ENCODE results near the gene EAPP.
A peak's percentile ranks its signal among the peaks of the same experiment; 100 is the strongest.
"Not testable (repeated sequence)": the region's sequence is repeated elsewhere in the genome, so short reads cannot be mapped to it uniquely, and the experiment has no call there.

The EAPP gene

GRCh38 chr14:34536951-34537676 is 2.4 kb downstream of the EAPP start:
- Histone ChIP-seq H2BK12ac (ENCODE audit: low read length in 2 of 2) (no peak overlapping the region), H2BK15ac (ENCODE audit: low read depth, poor library complexity, severe bottlenecking) (no peak overlapping the region), H2AFZ (ENCODE audit: low read depth, low read length) (no peak overlapping the region), H3K36me3 (ENCODE audit: control insufficient read depth in 1 of 2, insufficient read depth in 2 of 2, low read depth in 1 of 2, low read length in 2 of 2) (peaks cover 17 to 39% of the 10 kb centered on the region in 2 experiments), H3K9ac (ENCODE audit: low read length) (peak overlapping the region; percentile 99), H3K4me2 (ENCODE audit: low read length, poor library complexity, severe bottlenecking) (no peak overlapping the region), H3K23ac (ENCODE audit: low read length in 2 of 2) (no peak overlapping the region), H3K14ac (ENCODE audit: low read length in 2 of 2) (no peak overlapping the region), H3K79me1 (replicated peaks; ENCODE audit: low read length, poor library complexity, severe bottlenecking) (peaks cover 1% of the 10 kb centered on the region), H4K91ac (ENCODE audit: low read length) (no peak overlapping the region), H3K27me3 (ENCODE audit: control insufficient read depth in 1 of 2, insufficient read depth in 1 of 2, low read length in 2 of 2) (no peaks in the 10 kb centered on the region), H3K9me3 (ENCODE audit: control insufficient read depth, low read length) (no peaks in the 10 kb centered on the region), H3K4me3 (ENCODE audit: insufficient read depth in 1 of 2, low read depth in 1 of 2, low read length in 2 of 2) (peak overlapping the region in 1 of 2 experiments; percentile 92), H3K27ac (ENCODE audit: low read length, poor library complexity, severe bottlenecking) (peak overlapping the region; percentile 92), H2BK5ac (ENCODE audit: low read depth, low read length, poor library complexity, severe bottlenecking) (no peak overlapping the region), H2BK120ac (ENCODE audit: low read depth, low read length) (no peak overlapping the region), H4K8ac (ENCODE audit: low read length) (no peak overlapping the region), H3K18ac (ENCODE audit: low read depth in 1 of 2, low read length in 2 of 2) (no peak overlapping the region), H3K4me1 (ENCODE audit: control insufficient read depth, insufficient read depth, low read depth, low read length) (peaks cover 6% of the 10 kb centered on the region), H2AK5ac (ENCODE audit: low read length, severe bottlenecking) (peak overlapping the region; percentile 33), H3K4ac (ENCODE audit: low read depth in 1 of 2, low read length in 2 of 2) (no peak overlapping the region)
- WGBS, result 81% methylated on average over 3 of the region's 4 CpGs
- DNase-seq, result peak; percentile 37

GRCh38 chr14:34527591-34527990 is 11.9 kb downstream of the EAPP start:
- Histone ChIP-seq H2BK5ac (ENCODE audit: low read depth, low read length, poor library complexity, severe bottlenecking) (no peak overlapping the region), H4K8ac (ENCODE audit: low read length) (no peak overlapping the region), H3K18ac (ENCODE audit: low read depth in 1 of 2, low read length in 2 of 2) (no peak overlapping the region), H3K36me3 (ENCODE audit: control insufficient read depth in 1 of 2, insufficient read depth in 2 of 2, low read depth in 1 of 2, low read length in 2 of 2) (peaks cover 57 to 85% of the 10 kb centered on the region in 2 experiments), H3K27me3 (ENCODE audit: control insufficient read depth in 1 of 2, insufficient read depth in 1 of 2, low read length in 2 of 2) (no peaks in the 10 kb centered on the region), H3K4me3 (ENCODE audit: insufficient read depth in 1 of 2, low read depth in 1 of 2, low read length in 2 of 2) (no peak overlapping the region), H3K79me1 (replicated peaks; ENCODE audit: low read length, poor library complexity, severe bottlenecking) (peaks cover 13% of the 10 kb centered on the region), H3K9ac (ENCODE audit: low read length) (no peak overlapping the region), H3K4me1 (ENCODE audit: control insufficient read depth, insufficient read depth, low read depth, low read length) (no peaks in the 10 kb centered on the region), H2AK5ac (ENCODE audit: low read length, severe bottlenecking) (no peak overlapping the region), H3K9me3 (ENCODE audit: control insufficient read depth, low read length) (no peaks in the 10 kb centered on the region), H3K4me2 (ENCODE audit: low read length, poor library complexity, severe bottlenecking) (no peak overlapping the region), H2BK120ac (ENCODE audit: low read depth, low read length) (no peak overlapping the region), H3K4ac (ENCODE audit: low read depth in 1 of 2, low read length in 2 of 2) (no peak overlapping the region), H3K27ac (ENCODE audit: low read length, poor library complexity, severe bottlenecking) (no peak overlapping the region), H3K14ac (ENCODE audit: low read length in 2 of 2) (no peak overlapping the region), H2BK12ac (ENCODE audit: low read length in 2 of 2) (no peak overlapping the region), H2AFZ (ENCODE audit: low read depth, low read length) (no peak overlapping the region), H2BK15ac (ENCODE audit: low read depth, poor library complexity, severe bottlenecking) (no peak overlapping the region), H4K91ac (ENCODE audit: low read length) (no peak overlapping the region), H3K23ac (ENCODE audit: low read length in 2 of 2) (no peak overlapping the region)
- DNase-seq, result no peak
- 100% methylated on average over 1 of the region's 1 CpG for WGBS

GRCh38 chr14:34524216-34524615 is 15.3 kb downstream of the EAPP start:
- not testable (repeated sequence) for H3K4me2 ChIP-seq (ENCODE audit: low read length, poor library complexity, severe bottlenecking); H3K18ac ChIP-seq (ENCODE audit: low read depth in 1 of 2, low read length in 2 of 2); H3K9me3 ChIP-seq (ENCODE audit: control insufficient read depth, low read length); H3K27ac ChIP-seq (ENCODE audit: low read length, poor library complexity, severe bottlenecking); DNase-seq; H2BK120ac ChIP-seq (ENCODE audit: low read depth, low read length); H4K8ac ChIP-seq (ENCODE audit: low read length); H2BK12ac ChIP-seq (ENCODE audit: low read length in 2 of 2); H3K27me3 ChIP-seq (ENCODE audit: control insufficient read depth in 1 of 2, insufficient read depth in 1 of 2, low read length in 2 of 2); H2AK5ac ChIP-seq (ENCODE audit: low read length, severe bottlenecking); H3K79me1 ChIP-seq (replicated peaks; ENCODE audit: low read length, poor library complexity, severe bottlenecking); H3K4me1 ChIP-seq (ENCODE audit: control insufficient read depth, insufficient read depth, low read depth, low read length); H2BK5ac ChIP-seq (ENCODE audit: low read depth, low read length, poor library complexity, severe bottlenecking); H3K4me3 ChIP-seq (ENCODE audit: insufficient read depth in 1 of 2, low read depth in 1 of 2, low read length in 2 of 2); H4K91ac ChIP-seq (ENCODE audit: low read length); H2BK15ac ChIP-seq (ENCODE audit: low read depth, poor library complexity, severe bottlenecking); H2AFZ ChIP-seq (ENCODE audit: low read depth, low read length); H3K4ac ChIP-seq (ENCODE audit: low read depth in 1 of 2, low read length in 2 of 2); H3K9ac ChIP-seq (ENCODE audit: low read length); H3K14ac ChIP-seq (ENCODE audit: low read length in 2 of 2); H3K23ac ChIP-seq (ENCODE audit: low read length in 2 of 2)
- WGBS, result 99% methylated on average over 6 of the region's 8 CpGs
- peaks cover 55 to 86% of the 10 kb centered on the region in 2 experiments for H3K36me3 ChIP-seq (ENCODE audit: control insufficient read depth in 1 of 2, insufficient read depth in 2 of 2, low read depth in 1 of 2, low read length in 2 of 2)

- Histone ChIP-seq H2BK15ac (ENCODE audit: low read depth, poor library complexity, severe bottlenecking) (no peak overlapping the region), H3K23ac (ENCODE audit: low read length in 2 of 2) (no peak overlapping the region), H3K79me1 (replicated peaks; ENCODE audit: low read length, poor library complexity, severe bottlenecking) (peaks cover 6% of the 10 kb centered on the region), H3K14ac (ENCODE audit: low read length in 2 of 2) (no peak overlapping the region), H3K9me3 (ENCODE audit: control insufficient read depth, low read length) (no peaks in the 10 kb centered on the region), H4K91ac (ENCODE audit: low read length) (no peak overlapping the region), H3K9ac (ENCODE audit: low read length) (no peak overlapping the region), H3K18ac (ENCODE audit: low read depth in 1 of 2, low read length in 2 of 2) (no peak overlapping the region), H2AFZ (ENCODE audit: low read depth, low read length) (no peak overlapping the region), H2AK5ac (ENCODE audit: low read length, severe bottlenecking) (no peak overlapping the region), H2BK120ac (ENCODE audit: low read depth, low read length) (no peak overlapping the region), H3K4me1 (ENCODE audit: control insufficient read depth, insufficient read depth, low read depth, low read length) (no peaks in the 10 kb centered on the region), H4K8ac (ENCODE audit: low read length) (no peak overlapping the region), H3K36me3 (ENCODE audit: control insufficient read depth in 1 of 2, insufficient read depth in 2 of 2, low read depth in 1 of 2, low read length in 2 of 2) (peaks cover 56 to 84% of the 10 kb centered on the region in 2 experiments), H3K27me3 (ENCODE audit: control insufficient read depth in 1 of 2, insufficient read depth in 1 of 2, low read length in 2 of 2) (no peaks in the 10 kb centered on the region), H3K27ac (ENCODE audit: low read length, poor library complexity, severe bottlenecking) (no peak overlapping the region), H3K4ac (ENCODE audit: low read depth in 1 of 2, low read length in 2 of 2) (no peak overlapping the region), H3K4me3 (ENCODE audit: insufficient read depth in 1 of 2, low read depth in 1 of 2, low read length in 2 of 2) (no peak overlapping the region), H2BK12ac (ENCODE audit: low read length in 2 of 2) (no peak overlapping the region), H3K4me2 (ENCODE audit: low read length, poor library complexity, severe bottlenecking) (no peak overlapping the region), H2BK5ac (ENCODE audit: low read depth, low read length, poor library complexity, severe bottlenecking) (no peak overlapping the region)
- 96% methylated on average over 2 of the region's 2 CpGs for WGBS
- no peak for DNase-seq
Measured at GRCh38 chr14:34522496-34522895, 17.0 kb downstream of the EAPP start.
